Measurements from ENCODE around the gene ETFBKMT. TPM values are rescaled to one million over a fixed set of nuclear protein-coding genes. Genes with fewer than 3 reads are reported as not detected.
A peak's percentile ranks its signal among the peaks of the same experiment; 100 is the strongest.

ETFBKMT gene
- total RNA-seq (3.9 TPM), polyA plus RNA-seq (ENCODE audit: insufficient read depth in 1 of 8, insufficient read length in 8 of 8, low replicate concordance in 1 of 8) (1 to 10 TPM; 1.7 to 3.0 (median 2.6) TPM)
- long read RNA-seq, donor 1, partial matches to known transcripts = 0 of 1 reads
- long read RNA-seq, donor 1, other reads (novel, unspliced or antisense) = 0 of 1 reads
- long read RNA-seq, donor 2 = 0 reads
- long read RNA-seq, donor 3 = 0 reads
- long read RNA-seq, donor 4 = 0 reads
- long read RNA-seq, donor 5, partial matches to known transcripts = 0 of 14 reads
- long read RNA-seq, donor 5, other reads (novel, unspliced or antisense) = 13 of 14 reads
- long read RNA-seq, donor 6, partial matches to known transcripts = 0 of 1 reads
- long read RNA-seq, donor 6, other reads (novel, unspliced or antisense) = 0 of 1 reads
- long read RNA-seq, donor 7, partial matches to known transcripts = 0 of 3 reads
- long read RNA-seq, donor 7, other reads (novel, unspliced or antisense) = 0 of 3 reads
- long read RNA-seq, donor 8, full-length matches to known transcripts = 2 of 2 reads
- long read RNA-seq, donor 8, partial matches to known transcripts = 0 of 2 reads
- long read RNA-seq, donor 8, other reads (novel, unspliced or antisense) = 0 of 2 reads
- long read RNA-seq, donor 9, partial matches to known transcripts = 0 of 1 reads
- long read RNA-seq, donor 9, other reads (novel, unspliced or antisense) = 0 of 1 reads
- long read RNA-seq, donor 10, full-length matches to known transcripts = 2 of 2 reads
- long read RNA-seq, donor 10, partial matches to known transcripts = 0 of 2 reads
- long read RNA-seq, donor 10, other reads (novel, unspliced or antisense) = 0 of 2 reads
- long read RNA-seq, donor 11 = 0 reads

GRCh38 chr12:31659087-31659942 lies at the start of gene ETFBKMT:
TSS of gene ETFBKMT (plus strand) at chr12:31659688. CDS start at chr12:31661954, 2,266 bp downstream.
- 0% methylated on average over 28 of the region's 47 CpGs for WGBS (ENCODE audit: insufficient coverage)

GRCh38 chr12:31612819-31613218 lies 46.7 kb upstream of the ETFBKMT start:
- DNase-seq = no peak
- no peak overlapping the region for H3K4me3 ChIP-seq (ENCODE audit: low read length)
- no peaks in the 10 kb centered on the region for H3K27me3 ChIP-seq (ENCODE audit: control insufficient read depth, insufficient read depth, low read length)
- no peaks in the 10 kb centered on the region for H3K4me1 ChIP-seq (ENCODE audit: control insufficient read depth, insufficient read depth, low read length)
- 100% methylated on average over 1 of the region's 2 CpGs for WGBS (ENCODE audit: insufficient coverage)
- peaks cover 2% of the 10 kb centered on the region for H3K9me3 ChIP-seq (replicated peaks; ENCODE audit: control insufficient read depth, low read depth, low read length)
- no peaks in the 10 kb centered on the region for H3K36me3 ChIP-seq (ENCODE audit: control insufficient read depth, insufficient read depth, low read length)
- H3K27ac ChIP-seq (ENCODE audit: low read length) = no peak overlapping the region

More at GRCh38 chr12:31659087-31659942, at the start of gene ETFBKMT:
- peaks cover 8% of the 10 kb centered on the region for H3K4me1 ChIP-seq (ENCODE audit: control insufficient read depth, insufficient read depth, low read length)
- peak within 1 kb of the TSS; percentile 98 for H3K27ac ChIP-seq (ENCODE audit: low read length)
- H3K27me3 ChIP-seq (ENCODE audit: control insufficient read depth, insufficient read depth, low read length) = no peaks in the 10 kb centered on the region
- no peaks in the 10 kb centered on the region for H3K9me3 ChIP-seq (replicated peaks; ENCODE audit: control insufficient read depth, low read depth, low read length)
- peaks cover 10% of the 10 kb centered on the region for H3K36me3 ChIP-seq (ENCODE audit: control insufficient read depth, insufficient read depth, low read length)
- DNase-seq = peak; percentile 94
- peak within 1 kb of the TSS; percentile 82 for H3K4me3 ChIP-seq (ENCODE audit: low read length)

- H3K4me1 ChIP-seq (ENCODE audit: control insufficient read depth, insufficient read depth, low read length) = no peaks in the 10 kb centered on the region
- H3K9me3 ChIP-seq (replicated peaks; ENCODE audit: control insufficient read depth, low read depth, low read length) = no peaks in the 10 kb centered on the region
- no peak for DNase-seq
- H3K36me3 ChIP-seq (ENCODE audit: control insufficient read depth, insufficient read depth, low read length) = no peaks in the 10 kb centered on the region
- H3K27me3 ChIP-seq (ENCODE audit: control insufficient read depth, insufficient read depth, low read length) = no peaks in the 10 kb centered on the region
- H3K27ac ChIP-seq (ENCODE audit: low read length) = no peak overlapping the region
- no CpG with 5 or more reads among the region's 3 CpGs for WGBS (ENCODE audit: insufficient coverage)
- H3K4me3 ChIP-seq (ENCODE audit: low read length) = no peak overlapping the region
Observed at GRCh38 chr12:31618228-31619025, 41.1 kb upstream of the ETFBKMT start.

- Histone ChIP-seq H3K4me1 (ENCODE audit: control insufficient read depth, insufficient read depth, low read length) (no peaks in the 10 kb centered on the region), H3K27ac (ENCODE audit: low read length) (no peak overlapping the region), H3K27me3 (ENCODE audit: control insufficient read depth, insufficient read depth, low read length) (no peaks in the 10 kb centered on the region), H3K4me3 (ENCODE audit: low read length) (no peak overlapping the region), H3K9me3 (replicated peaks; ENCODE audit: control insufficient read depth, low read depth, low read length) (no peaks in the 10 kb centered on the region), H3K36me3 (ENCODE audit: control insufficient read depth, insufficient read depth, low read length) (no peaks in the 10 kb centered on the region)
- no peak for DNase-seq
- no CpG with 5 or more reads among the region's 2 CpGs for WGBS (ENCODE audit: insufficient coverage)
Observed at GRCh38 chr12:31620311-31620710, 39.2 kb upstream of the ETFBKMT start.

- no peak overlapping the region for H3K27ac ChIP-seq (ENCODE audit: low read length)
- no peaks in the 10 kb centered on the region for H3K36me3 ChIP-seq (ENCODE audit: control insufficient read depth, insufficient read depth, low read length)
- H3K4me3 ChIP-seq (ENCODE audit: low read length) = no peak overlapping the region
- no peaks in the 10 kb centered on the region for H3K9me3 ChIP-seq (replicated peaks; ENCODE audit: control insufficient read depth, low read depth, low read length)
- H3K4me1 ChIP-seq (ENCODE audit: control insufficient read depth, insufficient read depth, low read length) = no peaks in the 10 kb centered on the region
- DNase-seq = no peak
- 60% methylated on average over 2 of the region's 4 CpGs for WGBS (ENCODE audit: insufficient coverage)
- no peaks in the 10 kb centered on the region for H3K27me3 ChIP-seq (ENCODE audit: control insufficient read depth, insufficient read depth, low read length)
Observed at GRCh38 chr12:31622038-31622437, 37.5 kb upstream of the ETFBKMT start.

GRCh38 chr12:31626270-31626995 lies 33.1 kb upstream of the ETFBKMT start:
- Histone ChIP-seq H3K4me1 (ENCODE audit: control insufficient read depth, insufficient read depth, low read length) (peaks cover 9% of the 10 kb centered on the region), H3K27me3 (ENCODE audit: control insufficient read depth, insufficient read depth, low read length) (no peaks in the 10 kb centered on the region), H3K36me3 (ENCODE audit: control insufficient read depth, insufficient read depth, low read length) (no peaks in the 10 kb centered on the region), H3K9me3 (replicated peaks; ENCODE audit: control insufficient read depth, low read depth, low read length) (no peaks in the 10 kb centered on the region), H3K4me3 (ENCODE audit: low read length) (no peak overlapping the region), H3K27ac (ENCODE audit: low read length) (no peak overlapping the region)
- no peak for DNase-seq
- no CpG with 5 or more reads among the region's 7 CpGs for WGBS (ENCODE audit: insufficient coverage)

GRCh38 chr12:31627456-31628054 lies 31.9 kb upstream of the ETFBKMT start:
- DNase-seq = peak; percentile 78

GRCh38 chr12:31629756-31630732 lies 29.4 kb upstream of the ETFBKMT start:
- Histone ChIP-seq H3K4me1 (ENCODE audit: control insufficient read depth, insufficient read depth, low read length) (peaks cover 9% of the 10 kb centered on the region), H3K9me3 (replicated peaks; ENCODE audit: control insufficient read depth, low read depth, low read length) (no peaks in the 10 kb centered on the region), H3K27ac (ENCODE audit: low read length) (peak overlapping the region; percentile 67), H3K27me3 (ENCODE audit: control insufficient read depth, insufficient read depth, low read length) (no peaks in the 10 kb centered on the region), H3K36me3 (ENCODE audit: control insufficient read depth, insufficient read depth, low read length) (no peaks in the 10 kb centered on the region), H3K4me3 (ENCODE audit: low read length) (no peak overlapping the region)
- WGBS (ENCODE audit: insufficient coverage) = 45% methylated on average over 4 of the region's 16 CpGs
- DNase-seq = peak; percentile 81

More at GRCh38 chr12:31627456-31628054, 31.9 kb upstream of the ETFBKMT start:
- no peak overlapping the region for H3K4me3 ChIP-seq (ENCODE audit: low read length)
- 24% methylated on average over 5 of the region's 5 CpGs for WGBS (ENCODE audit: insufficient coverage)
- no peaks in the 10 kb centered on the region for H3K36me3 ChIP-seq (ENCODE audit: control insufficient read depth, insufficient read depth, low read length)
- H3K9me3 ChIP-seq (replicated peaks; ENCODE audit: control insufficient read depth, low read depth, low read length) = no peaks in the 10 kb centered on the region
- H3K27ac ChIP-seq (ENCODE audit: low read length) = no peak overlapping the region
- H3K4me1 ChIP-seq (ENCODE audit: control insufficient read depth, insufficient read depth, low read length) = peaks cover 9% of the 10 kb centered on the region
- H3K27me3 ChIP-seq (ENCODE audit: control insufficient read depth, insufficient read depth, low read length) = no peaks in the 10 kb centered on the region

All from muscle of leg (tissue), 16 donors.